HG02970 (cell line): ENCODE results near the gene CCDC179.

Source experiments
- ATAC-seq: cut with Tn5 transposase; IDR thresholded peaks from one replicate; pipeline ENCODE4 v1.9.1; 2021; ENCODE audit warnings: mild to moderate bottlenecking, moderate library complexity, moderate number of reproducible peaks; ENCODE audit not compliant: unreplicated experiment, low FRiP score

Gene CCDC179

DNA sequence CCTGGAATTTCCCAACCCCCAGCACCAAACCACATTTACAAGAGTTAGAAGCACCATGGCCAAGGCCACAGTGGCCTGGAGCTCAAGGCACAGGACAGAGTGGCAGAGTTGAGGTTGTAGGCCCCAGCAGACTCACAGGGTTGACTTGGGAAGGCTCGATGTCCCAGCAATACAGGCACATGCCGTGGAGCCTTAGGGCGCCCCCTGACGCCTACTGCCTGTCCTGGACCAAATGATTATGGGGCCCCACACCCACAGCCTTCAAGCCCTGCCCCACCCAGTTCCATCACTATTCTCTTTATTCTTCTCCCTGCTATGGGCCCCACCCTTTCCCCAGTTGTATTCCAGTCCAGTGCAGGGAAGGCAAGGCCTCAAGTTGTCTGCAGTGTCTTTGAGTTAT lies at the start of gene CCDC179:
CCDC179 (minus strand) TSS at position 234 of the 400 bp plus-strand sequence; CDS start at position 181, 53 bp downstream.
- no peak for ATAC-seq

DNA sequence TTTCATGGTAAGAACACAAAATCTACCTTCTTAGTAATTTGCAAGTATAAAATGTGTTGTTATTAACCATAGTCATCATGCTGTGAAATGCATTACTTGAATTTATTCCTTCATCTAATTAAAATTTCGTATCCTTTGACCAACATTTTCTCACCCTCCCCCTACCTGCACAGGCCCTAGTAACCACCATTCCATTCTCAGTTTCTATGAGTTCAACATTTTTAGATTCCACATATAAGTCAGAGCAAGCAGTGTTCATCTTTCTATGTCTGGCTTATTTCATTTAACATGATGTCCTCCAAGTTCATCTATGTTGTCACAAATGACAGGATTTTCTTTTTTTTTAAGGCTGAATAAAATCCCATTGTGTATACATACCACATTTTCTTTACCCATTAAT lies 43.5 kb upstream of the CCDC179 start:
- no peak for ATAC-seq

DNA sequence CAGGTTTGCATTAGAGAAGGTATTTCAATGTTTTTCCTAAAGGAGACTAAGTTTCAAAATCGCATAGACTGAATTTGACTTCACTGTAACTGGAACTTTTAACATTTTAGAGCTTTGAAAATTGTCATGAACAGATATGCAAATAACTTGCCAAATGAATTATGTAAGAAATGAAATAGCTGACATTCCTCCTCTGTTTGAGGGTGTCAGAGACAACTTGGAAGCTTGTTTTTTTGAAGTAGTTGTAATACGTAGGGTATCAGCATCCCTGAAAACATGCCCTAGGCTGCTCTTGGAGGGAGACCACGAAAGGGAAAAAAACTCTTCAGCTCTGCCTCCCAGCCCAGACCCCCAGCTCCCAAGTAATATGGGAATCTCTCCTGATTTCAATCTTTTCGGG lies 41.3 kb upstream of the CCDC179 start:
- ATAC-seq: no peak

DNA sequence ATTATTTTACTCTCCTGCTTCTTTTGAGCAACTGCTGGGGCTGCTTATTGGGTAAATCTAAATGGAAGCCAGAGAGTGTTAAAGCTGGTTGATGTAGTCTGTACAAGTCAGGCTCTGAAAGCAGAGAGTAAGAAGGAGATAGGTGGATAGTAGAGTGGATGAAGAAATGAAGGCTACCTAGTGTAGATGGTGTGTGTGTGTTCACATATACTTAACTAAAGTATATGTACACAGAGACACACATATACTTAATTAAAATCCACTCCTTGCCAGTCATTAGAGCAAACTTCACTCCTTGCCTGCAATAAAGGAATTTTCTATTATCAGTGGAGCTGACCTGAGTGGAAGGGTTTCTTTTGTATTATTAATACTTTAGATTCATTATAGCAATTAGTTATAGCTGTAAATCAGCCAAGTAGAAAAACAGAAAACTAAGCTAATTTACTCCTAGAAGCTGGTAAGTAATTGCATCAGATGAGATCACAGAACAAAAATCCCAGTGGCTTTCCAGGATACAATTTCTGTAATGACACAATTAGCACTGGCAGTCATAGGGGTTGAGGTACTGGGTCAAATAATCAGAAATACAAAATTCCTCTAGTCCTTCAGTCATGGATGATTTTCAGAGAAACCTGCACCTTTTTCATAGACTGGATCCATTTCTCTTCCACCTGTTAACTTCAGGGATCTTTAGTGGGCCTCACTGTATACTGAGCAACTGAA lies 40.7 kb upstream of the CCDC179 start:
- no peak for ATAC-seq

DNA sequence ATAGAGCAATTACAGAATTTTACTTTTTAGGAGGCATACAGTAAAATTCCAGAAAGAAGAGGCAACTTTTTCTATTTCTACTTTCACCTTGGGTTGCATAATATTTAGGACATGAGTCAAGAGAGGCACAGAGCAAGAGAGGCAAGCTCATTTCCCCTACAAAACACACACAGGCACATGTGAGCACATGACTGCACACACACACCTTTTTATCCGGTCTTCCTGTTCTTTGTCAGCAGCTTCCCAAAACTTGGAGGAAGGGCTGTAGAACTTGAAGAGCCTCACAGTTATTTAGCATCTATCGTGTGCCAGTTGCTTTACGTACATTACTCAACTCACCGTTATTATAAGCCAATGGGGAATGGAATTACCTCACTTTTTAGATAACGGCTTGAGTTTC lies 37.8 kb upstream of the CCDC179 start:
- ATAC-seq: no peak

DNA sequence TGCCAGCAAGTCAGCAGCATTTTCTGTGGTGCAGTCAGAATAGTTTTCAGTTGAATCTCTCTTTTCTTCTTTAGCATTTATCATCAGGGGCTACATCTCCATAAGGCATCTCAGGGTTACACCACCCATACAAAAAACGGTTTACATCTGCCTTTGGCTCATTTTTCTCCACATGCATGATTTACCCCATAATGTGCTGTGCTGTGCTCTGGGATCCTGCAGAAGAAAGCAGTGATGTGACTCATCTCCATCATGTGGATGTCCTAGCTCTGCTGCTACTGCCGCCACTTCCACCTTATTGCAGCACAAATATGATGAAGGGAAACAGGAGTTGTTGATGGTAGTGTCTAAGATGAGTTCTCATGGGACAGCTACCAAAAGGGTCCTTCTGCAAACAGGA lies 30.0 kb upstream of the CCDC179 start:
- ATAC-seq: no peak

DNA sequence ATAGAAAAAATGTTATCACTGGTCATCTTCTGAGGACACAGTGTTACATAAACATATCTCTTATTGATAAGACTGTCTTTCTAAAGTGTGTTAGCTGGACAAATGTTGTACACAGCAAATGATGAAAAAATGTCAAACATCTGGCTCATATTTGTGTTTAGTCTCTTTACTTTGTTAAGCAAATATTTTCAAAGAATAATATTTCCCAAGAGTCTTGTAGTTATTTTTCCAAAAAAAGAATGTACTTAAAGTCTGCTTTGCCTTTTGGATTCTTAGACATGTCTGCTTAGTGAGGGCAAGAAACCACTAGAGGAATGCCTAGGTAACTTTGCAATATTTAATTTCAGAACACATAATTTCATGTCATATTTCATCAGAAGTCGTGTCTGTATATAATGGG lies 23.9 kb upstream of the CCDC179 start:
- no peak for ATAC-seq

DNA sequence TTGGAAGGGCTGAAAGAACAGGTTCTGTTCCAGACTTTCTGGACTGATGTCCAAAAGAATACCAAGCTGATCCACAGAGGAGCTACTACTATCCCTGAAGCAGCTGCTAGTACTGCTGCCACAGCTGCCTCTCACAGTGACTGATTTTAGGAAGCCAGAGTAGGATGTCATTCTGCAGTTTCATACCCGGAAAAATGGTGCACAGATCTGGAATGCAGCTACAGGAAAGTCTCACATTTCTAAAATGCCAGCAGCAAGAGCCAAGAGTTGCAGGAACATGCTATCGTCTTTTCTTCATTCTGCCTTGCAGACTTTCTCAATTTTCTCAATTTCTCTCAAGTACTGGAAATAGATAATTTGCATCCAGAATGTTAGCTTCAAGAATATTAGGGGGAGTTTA lies 19.4 kb upstream of the CCDC179 start:
- ATAC-seq: no peak

DNA sequence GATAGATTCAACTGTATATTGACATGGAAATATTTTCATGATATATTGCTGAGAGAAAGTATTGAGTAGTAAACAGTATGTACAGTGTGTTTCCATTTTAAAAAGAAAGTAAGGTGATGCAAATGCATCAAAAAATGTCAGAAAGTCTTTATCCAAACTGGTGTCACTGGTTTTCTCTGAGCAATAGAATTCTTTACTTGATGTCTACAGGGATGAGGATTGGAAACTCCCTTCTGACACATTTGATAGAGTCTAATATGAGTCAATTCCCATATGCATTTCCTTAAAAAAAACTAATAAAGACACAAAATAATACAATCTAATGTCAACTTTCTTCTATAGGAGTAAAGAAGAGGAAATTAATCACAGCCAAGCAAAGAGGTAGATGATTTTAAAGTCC lies 18.3 kb upstream of the CCDC179 start:
- no peak for ATAC-seq

DNA sequence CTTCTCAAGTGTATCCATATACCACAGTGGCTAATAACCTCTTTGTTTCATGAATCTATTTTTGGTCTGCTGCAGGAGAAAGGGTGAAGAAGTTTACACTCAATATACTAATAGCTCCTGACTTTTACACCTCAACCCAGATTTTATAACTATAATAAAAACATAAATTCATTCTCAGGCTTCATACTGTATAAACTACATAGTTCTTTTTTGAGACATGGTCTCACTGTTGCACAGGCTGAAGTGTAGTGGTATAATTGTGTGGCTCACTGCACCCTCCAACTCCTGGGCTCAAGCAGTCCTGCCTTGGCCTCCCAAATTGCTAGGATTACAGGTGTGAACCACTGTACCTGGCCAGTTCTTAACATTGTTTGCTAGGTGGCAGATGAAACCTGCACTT lies 17.8 kb upstream of the CCDC179 start:
- no peak for ATAC-seq

DNA sequence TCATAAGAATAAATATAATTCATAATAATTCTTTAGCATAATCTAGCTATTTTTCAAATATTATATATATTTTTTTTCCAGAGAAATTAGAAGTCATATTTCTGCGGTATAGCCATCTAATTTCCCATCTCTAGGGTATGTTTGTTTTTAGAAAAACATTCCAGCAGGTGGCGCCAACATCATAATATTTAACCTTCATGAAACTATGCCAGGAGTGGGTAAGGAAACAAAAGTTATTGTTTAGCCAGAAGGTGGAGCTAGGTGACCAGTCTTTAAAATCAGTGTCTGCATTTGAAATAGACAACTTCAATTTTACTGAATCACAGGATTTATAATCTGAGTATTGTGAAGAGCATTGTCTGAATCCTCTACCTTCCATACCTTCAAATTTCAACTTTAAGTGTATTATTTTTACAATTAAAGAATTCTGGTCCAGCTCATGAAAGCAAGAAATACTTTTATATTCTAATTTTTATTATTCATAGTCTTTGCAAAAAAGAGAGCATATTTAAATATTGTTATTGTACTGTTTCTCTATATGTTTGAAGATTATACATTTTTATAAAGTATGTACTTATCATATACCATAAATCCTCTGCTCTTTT lies 15.7 kb upstream of the CCDC179 start:
- ATAC-seq: peak; percentile 86

DNA sequence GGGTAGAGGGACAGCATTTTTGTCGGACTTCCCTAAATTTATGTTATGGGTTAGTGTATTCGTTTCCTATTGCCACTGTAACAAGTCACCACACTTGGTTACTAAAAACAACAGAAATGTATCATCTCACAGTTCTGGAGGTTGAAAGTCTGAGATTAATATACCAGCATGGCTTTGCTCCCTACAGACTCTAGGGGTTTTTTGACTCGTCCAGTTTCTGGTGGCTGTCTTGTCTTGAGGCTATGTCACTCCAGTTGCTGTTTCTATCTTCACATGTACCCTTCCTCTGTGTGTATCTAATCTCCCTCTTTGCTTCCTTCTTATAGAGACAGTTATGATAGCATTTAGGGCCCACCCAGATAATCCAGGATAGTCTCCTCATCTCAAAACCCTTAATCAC lies 9.1 kb upstream of the CCDC179 start:
- ATAC-seq: no peak

DNA sequence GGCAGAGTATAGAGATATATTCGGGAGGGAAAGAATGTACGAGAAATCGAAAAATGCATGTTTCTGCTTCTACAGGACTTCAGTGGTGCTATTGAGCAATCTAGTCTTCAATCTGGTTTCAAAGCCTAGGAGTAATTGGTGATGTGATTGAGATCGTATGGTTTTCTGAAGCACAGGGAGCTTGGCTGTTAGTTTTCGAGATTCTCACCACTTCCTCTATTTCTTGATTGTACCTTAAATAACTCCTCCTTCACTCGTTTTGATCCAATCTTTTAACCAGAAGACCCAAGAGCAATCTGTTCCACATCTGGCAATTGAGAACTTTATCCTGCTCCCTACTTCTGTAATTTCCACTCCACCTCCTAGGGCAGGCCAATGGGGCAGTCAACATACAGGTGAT lies 518 bp downstream of the CCDC179 start:
- no peak for ATAC-seq

DNA sequence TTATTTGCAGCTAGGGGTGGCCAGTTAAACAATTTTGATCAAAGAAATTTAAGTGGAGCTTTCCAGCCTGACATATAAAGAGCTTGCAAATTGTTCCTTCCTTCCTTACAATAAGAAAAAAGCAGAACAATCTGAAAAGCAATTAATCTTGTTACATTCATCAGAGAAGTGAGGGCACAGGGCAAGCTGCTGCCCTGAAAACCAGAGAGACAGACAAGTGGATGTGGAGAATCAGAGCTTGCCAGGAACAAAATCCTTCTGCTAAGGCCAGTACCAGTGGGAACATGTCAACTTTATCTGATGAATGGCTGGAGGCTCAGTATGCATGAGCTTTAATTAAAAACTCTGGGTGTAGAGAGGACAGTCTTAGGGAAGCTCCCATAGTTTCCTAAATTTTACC lies 8.8 kb downstream of the CCDC179 start:
- no peak for ATAC-seq

DNA sequence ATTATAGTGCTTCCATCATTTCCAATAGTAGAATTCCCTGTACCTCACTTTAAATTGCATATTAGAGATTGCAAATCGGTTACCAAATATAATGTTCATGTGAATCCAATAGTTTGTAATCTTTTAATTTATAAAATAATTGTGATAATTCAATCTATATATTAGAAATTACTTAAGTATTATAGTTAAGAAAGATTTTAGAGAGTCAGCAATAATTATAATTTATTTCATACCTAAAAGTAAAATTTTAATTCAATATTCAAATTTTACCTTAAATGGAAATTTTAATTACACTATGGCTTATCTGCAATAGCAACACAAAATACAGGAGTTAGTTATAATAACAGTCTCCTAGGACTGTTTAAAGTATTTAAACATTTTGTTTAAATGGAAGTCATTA lies 13.5 kb downstream of the CCDC179 start:
- no peak for ATAC-seq

DNA sequence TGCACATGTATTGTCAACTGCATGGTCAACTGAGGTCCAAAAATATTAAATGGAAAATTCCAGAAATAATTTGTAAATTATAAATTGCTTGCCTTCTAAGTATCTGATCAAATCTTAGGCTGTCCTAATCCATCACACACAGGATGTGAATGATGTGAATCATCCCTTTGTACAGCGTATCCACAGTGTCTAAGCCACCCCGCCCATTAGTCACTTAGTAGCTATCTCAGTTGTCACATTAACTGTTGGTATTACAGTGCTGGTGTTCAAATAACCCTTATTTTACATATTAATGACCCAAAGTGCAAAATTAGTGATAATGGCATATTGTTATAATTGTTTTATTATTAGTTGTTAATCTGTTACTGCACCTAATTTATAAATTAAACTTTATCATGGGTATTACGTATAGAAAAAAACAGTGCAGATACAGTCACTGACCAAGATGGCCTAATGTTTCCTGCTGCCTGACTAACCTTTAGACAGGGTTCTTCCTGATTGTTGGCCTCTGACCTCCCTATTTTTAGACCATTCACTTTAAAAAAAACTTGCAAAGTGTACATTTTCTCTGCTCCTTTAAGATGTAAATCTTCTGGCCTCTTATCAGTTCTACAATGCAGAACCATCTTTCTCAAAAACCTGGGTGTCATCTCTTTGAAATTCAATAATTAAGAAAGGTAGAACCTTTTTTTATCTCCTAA lies 27.8 kb downstream of the CCDC179 start:
- no peak for ATAC-seq

DNA sequence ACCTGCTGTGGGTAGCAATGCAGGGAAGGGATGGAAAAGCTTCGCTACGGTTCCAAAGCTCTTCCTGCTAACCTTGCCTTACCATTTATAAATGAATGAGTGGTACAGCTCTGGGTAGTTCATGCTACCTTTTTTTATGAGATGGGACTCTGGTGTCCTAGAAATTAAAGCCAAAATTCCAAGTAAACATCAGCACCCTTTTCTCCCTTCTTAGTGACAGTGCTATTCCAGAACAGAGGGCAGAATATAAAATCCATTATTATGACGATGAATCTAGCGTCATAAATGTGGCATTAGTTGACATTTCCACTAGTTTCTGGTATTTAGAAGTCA lies 30.2 kb downstream of the CCDC179 start:
- no peak for ATAC-seq

DNA sequence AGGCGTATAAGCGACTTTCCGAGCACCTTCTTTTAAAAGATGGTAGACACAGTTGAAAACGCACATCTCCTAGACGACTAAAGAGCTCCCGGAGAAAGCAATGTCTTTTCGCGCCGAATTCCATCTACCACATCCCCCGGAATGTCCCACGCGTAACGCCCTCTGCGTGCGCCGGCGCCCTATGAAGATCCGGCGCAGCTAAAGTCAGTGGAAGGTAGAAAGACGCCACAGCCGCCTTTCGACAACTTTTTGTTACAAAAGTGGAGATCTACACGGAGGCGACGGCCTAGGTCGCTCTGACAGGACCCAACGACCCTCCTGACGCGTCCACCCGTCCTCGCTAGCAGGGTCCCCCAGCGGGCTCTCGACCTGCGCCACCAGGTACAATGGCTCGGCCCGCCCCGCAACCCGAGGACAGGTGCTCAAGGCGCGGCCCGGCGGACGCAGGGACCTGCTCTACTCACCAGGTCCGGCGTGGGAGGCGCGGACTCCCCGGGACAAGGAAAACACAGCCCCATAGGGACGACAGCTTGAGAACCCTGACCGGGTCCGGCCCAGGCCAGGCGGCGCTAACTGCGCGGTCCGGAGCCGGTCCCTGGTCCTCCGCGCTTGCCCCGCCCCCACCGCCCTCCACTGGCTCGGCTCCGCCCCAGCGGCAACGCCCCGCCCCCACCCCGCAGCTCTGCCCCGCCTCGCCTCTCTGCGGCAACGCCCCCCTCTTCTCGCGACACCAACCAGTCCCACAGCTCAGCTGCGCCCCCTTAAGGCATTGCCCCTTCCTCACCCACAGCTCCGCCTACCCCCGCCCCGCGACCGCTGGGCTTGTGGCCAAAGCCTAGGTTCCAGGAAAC lies 30.8 kb downstream of the CCDC179 start, which contains the start of gene SVIP:
SVIP (minus strand) TSS at position 571 of the 851 bp plus-strand sequence; CDS start at position 518, 53 bp downstream.
- ATAC-seq: peak; percentile 95

DNA sequence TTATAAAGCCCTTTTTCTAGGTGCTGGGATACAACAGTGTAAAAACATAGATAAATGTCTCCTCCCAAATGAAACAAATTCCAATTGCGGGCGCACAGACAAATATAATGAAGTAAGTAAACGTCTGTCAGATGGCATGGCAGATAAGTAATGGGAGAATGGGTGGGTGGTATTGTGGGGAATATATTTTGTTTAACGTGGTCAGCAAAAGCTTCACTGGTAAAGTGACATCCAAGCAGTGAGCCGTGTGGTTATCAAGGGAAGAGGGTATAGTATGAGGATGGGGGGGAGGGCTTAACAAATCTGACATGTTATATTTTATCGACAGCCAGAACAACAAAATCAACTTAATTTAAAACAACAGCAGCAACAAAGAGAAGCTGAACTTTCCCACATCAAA lies 31.9 kb downstream of the CCDC179 start:
- no peak for ATAC-seq

DNA sequence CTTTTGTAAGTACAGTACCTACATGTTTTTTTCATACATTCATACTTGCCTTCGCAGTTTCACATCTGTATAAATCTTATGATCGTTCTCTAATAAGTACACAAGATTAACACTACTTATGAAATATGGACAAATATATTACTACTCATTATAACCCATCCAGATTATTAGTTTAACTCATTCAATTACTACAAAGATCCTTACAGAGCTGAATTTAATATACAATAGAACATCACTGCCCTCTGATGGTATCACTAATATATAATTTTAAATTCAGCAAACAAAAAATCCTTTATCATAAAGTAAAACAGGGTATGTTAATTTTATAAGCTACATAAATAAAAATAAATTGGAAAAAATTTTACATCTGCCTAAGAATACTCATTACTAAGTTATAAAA lies 38.1 kb downstream of the CCDC179 start:
- no peak for ATAC-seq

DNA sequence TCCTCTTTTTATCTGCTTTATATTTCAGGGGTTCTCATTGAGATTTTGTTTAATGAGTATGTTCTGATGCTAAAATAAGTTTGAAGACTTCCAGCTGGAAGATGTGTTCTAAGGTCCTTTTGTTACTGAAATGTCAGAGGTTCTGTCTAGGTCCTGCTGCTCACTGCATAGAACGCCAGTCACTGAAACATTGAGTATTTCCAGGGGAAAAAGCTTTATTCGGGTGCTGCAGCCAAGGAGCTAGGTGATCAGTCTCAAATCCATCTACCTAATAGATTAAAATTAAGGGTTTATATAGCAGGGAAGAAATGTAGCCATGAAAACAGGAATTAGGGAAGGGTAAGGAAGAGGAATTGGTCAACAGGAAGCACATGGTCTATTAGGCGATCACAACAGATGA lies 50.4 kb downstream of the CCDC179 start:
- no peak for ATAC-seq
